MCF 10A (cell line): ENCODE results near the gene TMEM161A. TPM values are rescaled to one million over a fixed set of nuclear protein-coding genes. Genes with fewer than 3 reads are reported as not detected.

Experiments
- BruUV-seq: library from RNA; stranded (reverse); fragments of 400-500 nt; replicated peaks from 2 replicates; lab custom pipeline; 2021; lab: Mats Ljungman, UMichigan
- CTCF ChIA-PET: fragments of 300-600 bp; sonication (Branson Sonifier 250); formaldehyde crosslinking; extraction: SDS; loops from one replicate; lab custom pipeline; 2021; ENCODE audit warnings: antibody characterized with exemption, inconsistent platforms; lab: Yijun Ruan, JAX
- POLR2A ChIA-PET: fragments of 300-600, 350-650 bp; sonication (Branson Sonifier 250); formaldehyde crosslinking; extraction: SDS; loops from one replicate; lab custom pipeline; 2020; ENCODE audit warnings: antibody characterized with exemption, inconsistent platforms; lab: Yijun Ruan, JAX
- DNase-seq: peaks from one replicate; pipeline ENCODE4 v3.0.0-alpha.2; 2018; ENCODE audit not compliant: unreplicated experiment
- H3K27ac Mint-ChIP-seq: one replicate; pipeline ENCODE4 v1.8.0; 2022; ENCODE audit warnings: mild to moderate bottlenecking, low read depth, mixed read lengths; ENCODE audit not compliant: unreplicated experiment
- H3K27me3 Mint-ChIP-seq: one replicate; pipeline ENCODE4 v1.8.0; 2022; ENCODE audit warnings: mixed read lengths; ENCODE audit not compliant: insufficient read depth, unreplicated experiment
- H3K36me3 Mint-ChIP-seq: one replicate; pipeline ENCODE4 v1.8.0; 2022; ENCODE audit warnings: mild to moderate bottlenecking, moderate library complexity, mixed read lengths; ENCODE audit not compliant: insufficient read depth, unreplicated experiment
- H3K4me1 Mint-ChIP-seq: one replicate; pipeline ENCODE4 v1.8.0; 2022; ENCODE audit warnings: mixed read lengths; ENCODE audit not compliant: insufficient read depth, unreplicated experiment
- H3K4me3 Mint-ChIP-seq: one replicate; pipeline ENCODE4 v1.8.0; 2022; ENCODE audit warnings: mild to moderate bottlenecking, moderate library complexity, mixed read lengths; ENCODE audit not compliant: unreplicated experiment
- H3K9me3 Mint-ChIP-seq: one replicate; pipeline ENCODE4 v1.8.0; 2022; ENCODE audit warnings: mixed read lengths; ENCODE audit not compliant: unreplicated experiment
- CTCF ChIP-seq: fragments of 200-600 bp; IDR thresholded peaks from one replicate; pipeline ENCODE4 v1.8.0; 2022; ENCODE audit warnings: antibody characterized with exemption, mild to moderate bottlenecking; ENCODE audit not compliant: unreplicated experiment
- intact Hi-C: fragments of 100-400 bp; cut with micrococcal nuclease; formaldehyde crosslinking; loops from 2 replicates; pipeline ENCODE4 v1.14.1; 2022
- total RNA-seq: library from RNA; stranded (reverse); gene quantifications from 2 replicates; pipeline ENCODE4 v1.2.3, GENCODE V29; 2022

TMEM161A gene
- total RNA-seq, 1 experiment from 2014 or later: 34.8 TPM

- Mint-ChIP-seq H3K4me1 (no peaks in the 10 kb centered on the region), H3K9me3 (no peaks in the 10 kb centered on the region), H3K36me3 (no peaks in the 10 kb centered on the region), H3K4me3 (no peak overlapping the region), H3K27ac (no peak overlapping the region), H3K27me3 (no peaks in the 10 kb centered on the region)
- no peak for TF ChIP-seq CTCF
- DNase-seq: no peak
- no TSS peak for BruUV-seq
- POLR2A ChIA-PET: no interaction called here
- CTCF ChIA-PET: no interaction called here
- intact Hi-C loops: no loop called here
Measured at GRCh38 chr19:19101540-19101939, 36.7 kb downstream of the TMEM161A start.

DNA sequence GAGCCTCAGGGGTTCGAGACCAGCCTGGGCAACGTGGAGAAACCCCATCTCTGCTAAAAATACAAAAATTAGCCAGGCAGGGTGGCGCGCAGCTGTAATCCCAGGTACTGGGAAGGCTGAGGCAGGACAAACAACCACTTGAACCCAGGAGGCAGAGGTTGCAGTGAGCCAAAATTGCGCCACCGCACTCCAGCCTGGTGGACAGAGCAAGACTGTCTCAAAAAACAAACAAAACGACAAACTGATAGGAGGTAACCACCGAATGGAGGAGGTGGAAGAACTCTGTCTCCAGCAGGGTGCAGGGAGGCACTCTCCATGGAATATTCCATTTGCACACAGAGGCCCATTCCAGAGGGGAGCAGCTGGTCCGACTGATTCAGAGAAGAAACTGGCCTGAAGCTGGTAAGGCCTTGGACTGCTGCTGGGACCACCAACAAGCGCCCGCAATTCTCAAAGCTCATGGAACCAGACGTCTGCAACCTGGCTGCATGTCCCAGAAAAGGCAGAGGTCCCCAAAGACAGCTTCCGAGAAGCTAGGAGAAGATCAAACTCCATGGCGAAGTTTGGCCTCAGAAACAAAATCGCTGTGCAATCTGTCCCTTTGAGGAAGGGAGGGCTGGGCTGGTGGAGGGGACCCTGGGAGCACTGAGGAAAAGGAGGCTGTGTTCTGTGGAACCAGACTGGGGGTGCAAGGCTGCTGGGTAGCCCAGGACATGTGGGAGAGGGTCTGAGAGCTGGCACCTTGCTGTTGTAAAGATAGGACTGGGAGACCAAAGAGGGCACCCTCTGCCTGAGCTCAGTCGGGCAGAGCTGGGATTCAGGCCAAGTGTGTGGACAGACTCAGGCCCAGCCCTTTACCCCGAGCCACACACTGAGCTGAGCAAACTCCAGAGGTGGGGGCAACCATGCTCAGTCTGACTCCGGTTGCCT, 39.3 kb downstream of the TMEM161A start:
- H3K9me3 Mint-ChIP-seq: no peaks in the 10 kb centered on the region
- no peak overlapping the region for H3K4me3 Mint-ChIP-seq
- ChIA-PET POLR2A (interaction anchor here (1.9 kb wide), 1 partner anchor 13 kb away, joined by 4 read pairs; no protein-coding TSS in a partner anchor), CTCF (interaction anchor here (0.8 to 2.3 kb wide), 2 partner anchors 17 to 22 kb away, joined by 3 to 6 read pairs; no protein-coding TSS in a partner anchor)
- H3K27me3 Mint-ChIP-seq: no peaks in the 10 kb centered on the region
- H3K36me3 Mint-ChIP-seq: no peaks in the 10 kb centered on the region
- BruUV-seq: no TSS peak
- intact Hi-C loops: no loop called here
- H3K27ac Mint-ChIP-seq: no peak overlapping the region
- no peak for DNase-seq
- H3K4me1 Mint-ChIP-seq: no peaks in the 10 kb centered on the region
- TF ChIP-seq CTCF: no peak

- ChIA-PET CTCF (interaction anchor here (0.6 to 2.3 kb wide), 3 partner anchors 18 to 31 kb away, joined by 3 to 6 read pairs (median 4); no protein-coding TSS in a partner anchor), POLR2A (interaction anchor here (0.6 to 1.9 kb wide), 2 partner anchors 14 to 1967 kb away, joined by 3 to 4 read pairs; no protein-coding TSS in a partner anchor)
- BruUV-seq: no TSS peak
- TF ChIP-seq CTCF: no peak
- Mint-ChIP-seq H3K4me1 (no peaks in the 10 kb centered on the region), H3K36me3 (no peaks in the 10 kb centered on the region), H3K27ac (no peak overlapping the region), H3K9me3 (no peaks in the 10 kb centered on the region), H3K27me3 (no peaks in the 10 kb centered on the region), H3K4me3 (no peak overlapping the region)
- peak; percentile 42 for DNase-seq
- intact Hi-C loops: no loop called here
Measured at GRCh38 chr19:19098084-19098702, 40.1 kb downstream of the TMEM161A start.
